ENCODE results near the gene LARP4B.

DNA sequence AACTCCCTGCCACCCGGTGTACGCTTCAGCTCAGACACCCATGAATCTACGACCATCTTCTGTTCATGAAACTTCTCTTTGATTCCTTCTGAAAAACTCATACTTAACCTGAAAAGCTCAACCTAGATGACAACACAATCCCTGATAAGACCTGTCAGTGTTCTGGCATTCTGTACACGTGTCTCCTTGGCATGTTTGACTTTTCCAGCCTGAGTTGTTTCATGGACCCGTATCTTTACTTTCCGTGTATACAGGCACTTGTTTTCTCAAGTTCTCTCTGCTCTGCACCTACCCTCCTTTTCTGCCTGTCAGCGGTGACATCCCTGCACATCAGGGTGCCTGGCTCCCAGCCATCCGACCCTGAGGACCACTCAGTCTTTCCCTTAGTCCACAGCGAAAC, 103.3 kb downstream of the LARP4B start:
- no peak for TF ChIP-seq ATF3 (IDR thresholded peaks at IDR 0.05)
- TF ChIP-seq FOXA1 (IDR thresholded peaks at IDR 0.05): no peak
- TF ChIP-seq GABPA (IDR thresholded peaks at IDR 0.05 in 1 of 2, conservative IDR thresholded peaks at IDR 0.05 in 1 of 2): no peak
- TF ChIP-seq NR2F2 (IDR thresholded peaks at IDR 0.05): no peak
- no peak for TF ChIP-seq FOXA2 (IDR thresholded peaks at IDR 0.05)
- TF ChIP-seq MAX (IDR thresholded peaks at IDR 0.05): no peak
- TF ChIP-seq CTCF (IDR thresholded peaks at IDR 0.05; ENCODE audit: low read depth, low read length, missing input control): no peak
- no peak for TF ChIP-seq JUND (IDR thresholded peaks at IDR 0.05)
- TF ChIP-seq SP1 (IDR thresholded peaks at IDR 0.05): no peak
- TF ChIP-seq, protein P1, sequence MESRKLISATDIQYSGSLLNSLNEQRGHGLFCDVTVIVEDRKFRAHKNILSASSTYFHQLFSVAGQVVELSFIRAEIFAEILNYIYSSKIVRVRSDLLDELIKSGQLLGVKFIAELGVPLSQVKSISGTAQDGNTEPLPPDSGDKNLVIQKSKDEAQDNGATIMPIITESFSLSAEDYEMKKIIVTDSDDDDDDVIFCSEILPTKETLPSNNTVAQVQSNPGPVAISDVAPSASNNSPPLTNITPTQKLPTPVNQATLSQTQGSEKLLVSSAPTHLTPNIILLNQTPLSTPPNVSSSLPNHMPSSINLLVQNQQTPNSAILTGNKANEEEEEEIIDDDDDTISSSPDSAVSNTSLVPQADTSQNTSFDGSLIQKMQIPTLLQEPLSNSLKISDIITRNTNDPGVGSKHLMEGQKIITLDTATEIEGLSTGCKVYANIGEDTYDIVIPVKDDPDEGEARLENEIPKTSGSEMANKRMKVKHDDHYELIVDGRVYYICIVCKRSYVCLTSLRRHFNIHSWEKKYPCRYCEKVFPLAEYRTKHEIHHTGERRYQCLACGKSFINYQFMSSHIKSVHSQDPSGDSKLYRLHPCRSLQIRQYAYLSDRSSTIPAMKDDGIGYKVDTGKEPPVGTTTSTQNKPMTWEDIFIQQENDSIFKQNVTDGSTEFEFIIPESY (IDR thresholded peaks at IDR 0.05): no peak
- no peak for TF ChIP-seq HNF4A (conservative IDR thresholded peaks at IDR 0.05)
- TF ChIP-seq RAD21 (IDR thresholded peaks at IDR 0.05): no peak
- TF ChIP-seq YY1 (IDR thresholded peaks at IDR 0.05): no peak
- TF ChIP-seq TAF1 (conservative IDR thresholded peaks at IDR 0.05): no peak
